CD4-positive, alpha-beta T cell treated with Interleukin-12 subunit alpha and Interleukin-12 subunit beta, for 1 hour (primary cell): ENCODE measurements around the gene HDHD5.

ENCODE experiments used
- DNase-seq: peaks from one replicate; pipeline ENCODE4 v3.0.0-alpha.2; 2020

The HDHD5 gene

DNA sequence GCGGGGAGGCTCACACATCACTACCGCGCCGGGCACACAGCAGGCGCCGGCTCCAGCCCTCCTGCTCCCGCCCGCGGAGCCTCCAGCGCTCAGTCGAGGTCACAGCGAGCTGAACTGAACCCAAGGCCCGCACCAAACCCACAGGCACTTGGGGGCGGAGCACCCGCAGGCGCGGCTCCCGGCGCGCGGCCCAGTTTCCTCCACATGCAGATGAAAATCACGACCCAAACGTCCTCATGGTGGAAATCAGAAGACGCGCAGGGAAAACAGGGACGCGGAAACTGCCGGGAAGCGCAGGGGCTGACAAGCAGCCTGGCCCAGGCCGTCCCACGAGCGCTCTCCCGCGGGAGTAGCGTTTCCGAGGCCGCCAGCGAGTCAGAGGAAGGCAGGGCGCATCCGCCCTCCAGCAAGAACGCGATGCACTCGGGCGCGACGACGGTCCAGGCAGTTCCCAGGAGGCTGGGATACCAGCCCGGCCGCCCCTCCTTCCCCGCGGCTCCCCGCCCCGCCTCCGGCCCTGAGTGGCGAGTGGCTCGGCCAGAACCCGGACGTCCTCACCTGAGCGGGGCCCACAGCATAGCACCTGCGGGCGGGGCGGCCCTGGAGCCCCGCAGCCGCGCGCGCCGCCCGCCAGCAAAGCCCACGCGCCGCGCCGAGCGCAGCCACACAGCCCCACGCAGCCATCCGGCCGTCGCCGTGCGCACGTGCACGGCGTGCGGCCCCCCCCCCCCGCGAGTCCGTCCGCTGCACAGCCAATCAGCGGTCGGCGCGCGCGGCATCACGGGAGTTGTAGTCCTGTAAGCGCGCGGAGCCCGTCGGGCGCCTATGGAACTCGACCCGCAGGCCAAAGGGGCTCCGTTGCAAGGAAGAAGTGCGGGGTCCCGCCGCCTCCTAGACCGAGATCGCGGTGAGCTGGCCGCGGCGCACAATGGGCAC, at the start of gene HDHD5:
HDHD5 (minus strand) TSS at position 710 of the 936 bp plus-strand sequence; CDS start at position 684, 26 bp downstream.
- peak; percentile 90 for DNase-seq

DNA sequence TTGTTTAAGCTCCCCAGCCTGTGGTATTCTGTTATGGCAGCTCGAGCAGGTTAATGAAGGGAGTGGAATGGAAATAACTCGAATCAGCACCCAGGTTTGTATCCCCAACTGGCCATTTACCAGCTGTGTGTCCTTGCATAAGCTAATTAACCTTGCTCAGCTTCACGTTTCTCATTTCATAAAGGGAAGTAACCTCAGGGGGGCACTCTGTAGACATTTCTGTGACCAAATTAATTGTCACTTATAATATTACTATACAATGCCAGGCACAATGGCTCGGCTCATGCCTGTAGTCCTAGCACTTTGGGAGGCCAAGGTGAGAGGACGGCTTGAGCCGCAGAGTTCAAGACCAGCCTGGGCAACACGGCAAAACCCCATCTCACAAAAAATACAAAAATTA, 46.4 kb upstream of the HDHD5 start:
- DNase-seq: no peak

DNA sequence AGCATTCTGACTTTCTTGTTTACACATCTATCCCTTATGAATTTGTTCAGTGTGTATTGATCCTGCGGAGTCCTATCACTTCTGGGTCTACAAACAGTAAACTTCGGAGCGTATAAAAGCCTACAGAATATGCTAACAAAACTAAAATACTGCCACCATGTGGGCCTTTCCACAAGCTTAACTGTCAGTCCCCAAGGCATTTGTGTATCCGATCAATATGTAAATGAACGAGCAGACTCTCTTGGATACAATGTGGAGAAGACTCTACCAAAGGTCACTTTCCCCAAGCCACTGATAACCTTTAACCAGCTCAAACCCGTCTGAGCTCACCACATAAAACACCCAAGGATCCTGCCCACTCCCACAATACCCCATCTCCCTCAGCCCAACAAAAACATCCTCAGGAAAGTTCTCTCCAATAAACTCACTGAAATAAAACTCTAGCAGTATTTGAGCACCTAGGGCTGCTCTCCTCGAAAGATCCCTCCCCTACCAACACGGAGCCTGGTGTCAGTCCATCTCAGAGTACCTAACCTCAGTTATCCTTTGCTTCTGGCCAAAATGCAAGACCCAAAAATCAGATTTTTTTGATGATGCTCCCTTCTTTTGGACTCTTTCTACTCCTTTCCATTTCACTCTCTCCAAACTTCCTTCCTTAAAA, 42.3 kb upstream of the HDHD5 start:
- DNase-seq: no peak

DNA sequence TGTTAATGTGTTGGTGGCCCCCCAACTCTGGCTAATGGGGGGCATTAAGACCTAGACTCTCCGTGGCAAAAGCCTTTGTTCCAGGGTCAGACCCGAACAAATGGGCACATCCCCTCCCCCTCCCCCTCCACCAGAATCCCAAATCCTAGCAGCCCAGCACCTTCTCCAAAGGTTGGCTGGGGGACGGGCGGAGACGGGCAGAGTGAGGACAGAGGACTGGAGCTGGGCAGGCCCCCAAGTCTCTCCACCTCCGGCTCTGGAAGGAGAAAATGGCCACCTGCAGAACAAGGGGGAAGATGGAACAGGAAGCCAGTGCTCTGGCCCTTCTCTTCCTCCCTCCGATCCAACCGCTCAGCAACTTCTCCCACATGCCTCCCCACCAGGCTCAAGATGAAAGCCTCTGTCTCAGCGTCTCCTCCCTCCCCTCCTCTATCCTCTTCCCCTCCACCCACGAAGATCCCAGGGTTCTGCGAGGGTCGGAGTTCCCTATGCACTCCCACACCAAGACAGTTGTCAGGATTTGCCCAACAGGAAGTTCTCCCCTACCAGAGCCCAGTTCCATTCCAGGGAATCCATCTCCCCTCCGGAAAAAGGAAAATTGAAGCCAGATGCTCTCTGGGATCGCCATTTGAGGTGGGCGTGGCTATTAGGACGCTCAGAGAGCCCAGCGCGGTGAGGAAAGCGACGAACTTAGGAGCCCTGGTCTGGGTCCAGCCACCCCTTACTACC, 40.1 kb upstream of the HDHD5 start:
- DNase-seq: no peak

DNA sequence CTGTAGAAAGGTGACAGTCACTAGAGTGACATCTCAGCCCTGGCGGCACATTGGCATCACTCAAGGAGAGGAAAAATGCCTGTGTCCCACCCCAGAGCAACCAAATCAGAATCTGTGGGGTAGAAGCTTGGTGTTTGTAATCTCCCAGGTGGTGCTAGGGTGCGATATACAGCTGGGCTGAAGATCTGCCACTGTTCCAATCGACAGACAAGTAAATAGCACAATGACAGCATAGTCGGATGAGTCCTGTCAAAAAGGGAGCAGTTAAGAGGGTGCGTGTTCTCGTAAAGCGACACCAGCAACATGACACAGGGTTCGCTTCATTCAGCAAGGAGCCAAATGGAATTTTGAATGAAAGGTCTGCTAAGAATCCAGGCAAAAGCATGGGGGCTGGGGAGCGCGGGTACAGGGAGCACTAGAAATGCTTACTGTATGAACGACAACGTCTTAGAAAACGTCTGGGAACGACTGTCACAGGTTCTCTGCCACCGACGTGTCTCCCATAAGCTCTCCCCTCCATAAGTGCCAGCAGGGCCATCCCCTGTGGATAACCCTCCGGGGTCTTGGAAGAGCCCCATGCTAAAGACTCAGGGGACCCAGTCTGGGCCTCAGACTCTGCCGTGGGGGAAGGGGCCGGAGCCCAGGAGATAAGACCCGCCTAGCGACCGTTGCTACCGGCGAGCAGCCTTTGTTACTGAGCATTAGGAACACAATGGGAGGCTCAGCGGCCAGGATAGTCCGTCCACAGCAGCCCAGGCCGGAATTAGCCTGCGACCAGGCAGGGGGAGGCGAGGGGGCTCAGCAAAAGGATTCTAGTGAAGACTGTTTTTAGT, 39.3 kb upstream of the HDHD5 start:
- DNase-seq: no peak

DNA sequence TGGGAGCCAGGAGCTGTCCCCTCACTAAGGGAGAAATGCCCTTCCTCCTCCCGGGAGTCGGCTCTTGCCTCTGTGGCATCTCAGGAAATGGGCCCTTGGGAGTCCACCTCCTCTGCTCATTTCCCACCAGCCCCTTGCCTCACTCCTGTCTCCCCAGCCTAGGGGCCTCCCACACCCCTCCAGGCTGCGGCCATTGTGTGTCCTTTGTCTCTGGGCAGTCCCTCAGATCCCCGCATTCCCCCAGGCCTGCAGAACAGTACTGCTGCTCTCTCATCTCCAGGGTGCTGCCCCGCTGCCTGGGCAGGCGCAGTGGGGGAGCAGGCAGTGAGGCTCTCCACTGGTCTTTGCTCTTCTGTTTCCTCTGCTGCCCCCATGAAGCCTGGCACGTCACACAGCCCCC, 35.1 kb upstream of the HDHD5 start:
- DNase-seq: no peak

DNA sequence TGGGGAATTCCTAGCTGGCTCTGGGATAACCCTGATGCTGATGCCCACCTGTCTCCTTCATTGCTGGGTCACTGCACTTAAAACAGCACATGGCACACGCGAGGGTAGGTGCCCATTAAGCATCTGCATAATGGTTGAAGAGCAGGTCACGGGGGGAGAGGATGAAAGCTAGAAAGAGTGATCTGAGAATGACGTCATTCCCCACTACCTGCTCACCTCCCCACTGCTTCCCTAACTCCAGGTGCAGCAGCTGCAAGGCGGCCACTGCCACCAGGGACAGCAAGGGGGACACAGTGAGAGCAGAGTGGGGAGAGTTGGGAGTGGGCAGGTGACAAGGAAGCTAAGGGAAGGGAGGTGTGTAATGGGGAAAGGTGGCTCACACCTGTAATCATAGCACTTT, 33.1 kb upstream of the HDHD5 start:
- DNase-seq: no peak

DNA sequence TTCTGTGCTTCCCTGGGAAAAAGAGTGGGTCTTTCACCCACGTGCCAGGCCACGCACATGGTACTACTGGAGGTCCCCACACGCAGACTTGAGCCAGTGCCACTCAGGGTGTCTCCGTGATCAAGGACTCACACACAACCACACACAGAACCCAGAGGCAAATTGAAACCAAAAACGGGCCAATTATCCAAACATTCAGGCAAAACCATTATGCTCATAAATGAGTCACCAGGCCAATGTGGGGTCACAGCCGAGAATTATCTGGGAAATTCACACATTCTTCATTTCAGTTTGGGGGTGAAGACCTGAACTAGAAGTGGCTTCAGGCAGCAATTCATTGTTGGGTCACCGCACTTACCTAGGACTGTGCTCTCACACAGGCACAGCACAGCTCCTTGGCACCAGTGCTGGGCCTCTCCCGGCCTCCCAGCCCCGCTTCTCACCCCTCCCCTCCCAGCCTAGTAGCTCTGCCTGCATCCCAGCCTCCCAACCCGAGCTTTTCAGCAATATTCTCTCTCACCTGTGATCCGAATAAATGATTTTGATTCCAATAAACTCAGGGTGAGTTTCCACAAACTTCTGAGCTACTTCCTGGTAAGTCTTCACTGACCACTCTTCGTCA, 32.2 kb upstream of the HDHD5 start:
- DNase-seq: no peak

DNA sequence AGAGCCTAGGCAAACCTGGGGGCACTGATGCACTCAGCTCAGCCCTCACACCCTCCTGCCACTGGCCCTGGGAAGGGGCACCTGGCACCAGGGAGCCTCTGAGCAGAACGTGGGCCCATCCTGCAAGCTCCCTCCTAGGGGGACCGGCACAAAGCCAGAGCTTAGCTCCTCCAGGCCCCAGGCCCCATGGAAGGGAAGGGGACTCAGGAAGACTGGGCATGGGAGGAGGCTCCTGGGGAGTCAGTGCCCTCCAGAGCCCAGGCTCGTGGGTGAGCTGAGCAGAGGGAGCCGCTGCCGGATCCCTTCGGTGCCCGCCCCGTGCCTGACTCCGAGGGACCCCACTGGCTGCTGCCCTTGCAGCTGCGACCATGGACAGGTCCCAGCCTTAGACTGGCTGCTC, 31.6 kb upstream of the HDHD5 start:
- no peak for DNase-seq

DNA sequence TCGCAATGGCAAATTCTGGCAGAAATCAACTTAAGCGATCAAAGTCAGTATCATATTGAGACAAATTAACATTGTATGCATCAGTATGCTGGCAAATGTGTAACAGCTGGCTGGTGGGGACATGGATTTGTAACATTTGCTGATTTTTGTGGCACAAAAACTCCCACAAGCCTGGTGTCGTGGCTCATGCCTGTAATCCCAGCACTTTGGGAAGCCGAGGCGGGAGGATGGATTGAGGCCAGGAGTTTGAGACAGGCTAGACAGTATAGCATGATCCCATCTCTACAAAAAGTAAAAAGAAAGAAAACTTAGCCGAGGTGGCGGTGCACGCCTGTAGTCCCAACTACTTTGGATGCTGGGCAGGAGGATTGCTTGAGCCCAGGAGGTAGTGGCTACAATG, 17.6 kb upstream of the HDHD5 start:
- DNase-seq: no peak

DNA sequence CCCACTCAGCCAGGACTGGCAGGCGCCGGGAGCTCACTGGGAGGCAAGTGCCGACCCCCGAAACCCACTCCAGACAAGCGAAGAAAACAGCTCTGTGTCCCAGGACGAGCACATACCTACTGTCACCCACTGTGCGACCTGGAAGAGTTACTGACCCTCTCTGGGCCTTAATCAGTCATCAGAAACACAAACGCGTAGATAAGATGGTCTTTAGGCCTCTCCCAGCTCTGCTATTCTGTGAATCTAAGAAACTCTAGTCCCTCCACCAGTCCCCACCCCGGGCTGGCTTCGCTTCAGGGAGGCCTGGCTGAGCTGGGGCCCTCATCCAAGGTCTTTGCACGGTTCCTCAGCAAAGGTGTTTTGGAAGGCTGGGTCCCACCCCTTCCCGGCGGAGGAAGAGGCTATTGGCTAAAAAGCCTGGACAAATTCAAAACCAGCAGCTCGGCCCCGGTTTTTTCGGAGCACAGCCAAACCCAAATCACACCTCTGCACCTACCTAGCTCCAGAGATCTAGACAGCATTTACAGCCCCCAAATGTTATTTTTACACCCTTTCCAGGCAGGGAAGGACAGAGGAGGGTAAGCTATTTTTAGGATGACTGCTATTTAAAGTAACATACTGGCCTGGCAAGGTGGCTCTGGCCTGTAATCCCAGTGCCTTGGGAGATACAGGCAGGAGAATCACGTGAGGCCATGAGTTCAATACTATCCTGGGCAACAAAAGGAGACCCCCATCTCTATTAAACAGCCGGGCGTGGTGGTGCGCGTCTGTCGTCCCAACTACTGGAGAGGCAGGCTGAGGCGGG, 13.2 kb upstream of the HDHD5 start:
- DNase-seq: no peak

DNA sequence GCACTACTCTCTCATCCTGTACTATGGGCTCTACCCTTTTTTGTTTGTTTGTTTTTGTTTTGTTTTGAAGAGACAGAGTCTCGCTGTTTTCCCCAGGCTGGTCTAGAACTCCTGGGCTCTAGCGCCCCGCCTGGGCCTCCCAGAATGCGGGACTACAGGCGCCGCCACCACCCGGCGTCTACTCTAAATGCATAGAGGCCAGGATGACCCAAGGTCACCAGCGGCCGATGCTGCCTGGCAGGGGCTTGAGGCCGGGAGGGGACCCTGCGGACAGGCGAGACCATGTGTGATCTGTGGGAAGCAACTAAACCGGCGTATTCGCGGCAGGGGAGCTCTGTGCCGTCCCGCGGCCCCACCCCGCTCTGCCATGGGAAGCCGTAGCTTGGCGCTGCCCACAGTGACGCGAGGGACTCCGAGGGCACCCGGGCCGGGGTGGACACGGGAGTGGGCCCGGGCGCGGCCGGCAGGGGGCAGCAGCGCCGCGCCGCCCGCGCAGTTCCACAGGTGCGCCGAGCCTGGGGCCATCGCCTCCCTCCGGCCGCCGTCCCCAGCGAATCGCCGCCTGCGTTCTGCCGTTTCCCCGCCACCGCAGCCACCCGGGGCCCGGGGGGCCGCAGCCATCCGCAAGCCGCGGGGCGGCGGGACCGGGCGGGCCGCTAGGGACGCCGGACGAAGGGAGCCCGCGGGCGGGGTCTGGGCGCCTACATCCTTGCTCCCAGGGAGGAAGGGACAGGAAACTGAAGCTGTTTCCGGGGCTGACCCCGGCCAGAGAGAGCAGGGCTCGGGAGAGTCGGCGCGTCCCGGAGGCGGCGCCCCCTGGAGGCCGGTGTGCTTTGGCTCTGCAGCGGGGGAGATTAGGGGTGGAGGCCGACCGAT, 12.3 kb upstream of the HDHD5 start:
- peak; percentile 82 for DNase-seq

DNA sequence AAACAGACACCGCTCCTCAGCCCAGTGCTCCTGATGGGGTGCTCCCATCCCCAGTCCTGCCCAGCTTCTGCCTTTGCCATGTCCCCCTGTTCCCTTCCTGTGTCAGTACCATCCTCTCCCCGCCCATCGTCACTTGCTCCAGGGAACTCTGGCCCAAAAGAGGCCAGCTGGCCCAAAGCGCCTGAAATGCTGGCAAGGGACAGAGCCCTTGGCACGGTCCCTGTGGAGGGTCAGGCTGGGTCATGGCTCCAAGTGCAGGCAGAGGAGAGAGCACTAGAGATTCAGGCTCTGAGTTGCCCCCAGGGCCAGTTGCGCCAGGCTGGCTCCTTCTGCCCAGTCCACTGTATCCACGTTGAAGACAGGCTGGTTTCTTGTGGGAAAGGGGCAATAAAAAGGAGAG, 8.4 kb upstream of the HDHD5 start:
- DNase-seq: no peak

DNA sequence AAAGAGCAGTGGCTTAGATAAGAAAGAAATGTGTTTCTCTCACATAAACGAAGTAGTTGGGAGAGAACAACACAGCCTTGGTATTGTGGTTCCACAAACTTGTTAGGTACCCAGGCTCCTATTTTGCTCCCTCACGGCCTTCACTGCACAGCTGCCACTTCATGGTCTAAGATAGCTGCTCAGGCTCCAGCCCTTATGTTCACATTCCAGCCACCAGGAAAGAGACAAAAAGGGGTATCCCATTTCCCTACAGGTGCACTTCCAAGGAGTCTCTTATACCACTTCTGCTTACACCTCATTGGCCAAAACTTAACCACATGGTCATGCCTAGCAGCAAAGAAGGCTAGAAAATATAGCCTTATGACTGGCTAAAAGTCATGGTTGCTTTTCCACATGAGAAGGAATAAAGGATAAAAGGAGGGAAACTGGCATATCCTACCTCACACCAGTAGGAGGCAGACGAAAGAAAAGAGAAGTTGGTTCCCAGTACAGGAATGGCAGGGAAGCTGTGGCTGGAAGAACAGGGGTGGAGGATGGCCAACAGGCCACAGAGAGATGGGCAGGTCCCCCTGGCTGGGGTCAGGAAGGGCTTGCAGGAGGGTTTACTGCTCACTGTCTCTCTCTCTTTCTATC, 5.4 kb upstream of the HDHD5 start:
- DNase-seq: no peak

DNA sequence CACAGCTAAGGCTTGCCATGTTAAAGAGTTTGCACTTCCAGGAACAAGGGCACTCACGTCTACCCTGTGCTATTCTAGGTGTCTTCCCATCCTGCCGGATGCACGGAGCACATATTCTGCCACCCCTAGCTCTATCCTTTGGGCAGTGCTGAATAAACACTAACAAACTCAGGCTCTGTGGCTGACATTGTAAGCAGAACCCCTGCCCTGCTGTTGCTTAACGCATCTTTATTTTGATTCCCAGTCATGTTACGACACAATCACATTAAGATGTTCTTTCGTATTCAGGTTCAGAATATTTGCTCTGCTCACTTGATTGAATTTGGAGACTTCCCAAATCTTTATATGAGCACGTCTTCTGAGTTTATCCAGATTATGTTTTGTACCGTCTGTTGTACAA, 3.7 kb upstream of the HDHD5 start:
- no peak for DNase-seq

DNA sequence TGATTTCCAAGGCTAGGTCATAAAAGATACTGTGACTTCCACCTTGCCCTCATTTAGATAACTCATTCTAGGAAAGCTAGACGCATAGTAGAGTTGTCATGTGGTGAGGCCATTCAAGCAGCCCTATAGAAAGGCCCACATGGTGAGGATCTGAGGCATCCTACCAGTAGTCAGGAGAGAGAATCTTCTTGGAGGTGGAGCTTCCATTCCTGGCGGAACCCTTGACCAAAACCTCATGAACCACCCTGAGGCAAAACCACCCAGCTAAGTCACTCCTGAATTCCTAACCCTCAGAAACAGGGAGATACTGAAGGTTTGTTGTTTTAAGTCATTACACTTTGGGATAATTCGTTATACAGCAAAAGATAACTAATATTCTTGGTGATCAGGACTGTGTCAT, 2.9 kb upstream of the HDHD5 start:
- no peak for DNase-seq

DNA sequence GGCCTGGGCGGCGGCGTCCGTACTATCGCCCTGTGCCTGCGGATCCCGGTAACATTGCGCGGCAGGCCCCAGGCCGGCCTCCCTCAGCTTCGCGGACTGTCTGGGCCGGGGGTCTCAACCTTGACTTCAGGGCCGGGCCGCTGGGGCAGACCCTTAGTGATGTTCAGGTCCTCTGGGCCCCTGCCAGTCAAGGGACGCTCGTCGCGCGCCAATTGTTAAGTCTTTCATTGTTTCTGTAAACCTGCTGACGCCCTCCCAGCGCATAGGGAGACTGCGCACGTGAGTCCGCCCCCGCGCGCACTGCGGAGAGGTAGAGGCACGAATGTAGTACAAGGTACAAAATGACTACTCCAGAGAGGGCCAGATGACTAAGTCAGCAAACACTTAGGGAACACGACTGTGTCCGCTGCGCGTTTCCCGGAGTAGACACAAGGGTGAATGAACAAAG, 451 bp upstream of the HDHD5 start:
- peak; percentile 23 for DNase-seq

DNA sequence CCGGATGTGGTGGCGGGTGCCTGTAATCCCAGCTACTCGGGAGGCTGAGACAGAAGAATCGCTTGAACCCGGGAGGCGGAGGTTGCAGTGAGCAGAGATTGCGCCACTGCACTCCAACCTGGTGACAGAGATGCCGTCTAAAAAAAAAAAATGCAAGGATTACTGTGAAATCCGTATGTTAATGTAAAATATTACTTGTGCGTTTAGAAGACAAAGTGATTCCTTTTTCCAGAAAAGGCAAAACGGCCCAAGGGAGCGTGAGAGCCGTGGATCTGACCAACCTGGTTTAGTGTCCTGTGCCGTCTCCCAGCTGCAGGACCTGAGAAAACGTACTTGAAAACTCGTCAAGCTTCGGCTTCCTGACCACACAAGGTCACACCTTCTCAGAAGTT, 905 bp downstream of the HDHD5 start:
- no peak for DNase-seq

DNA sequence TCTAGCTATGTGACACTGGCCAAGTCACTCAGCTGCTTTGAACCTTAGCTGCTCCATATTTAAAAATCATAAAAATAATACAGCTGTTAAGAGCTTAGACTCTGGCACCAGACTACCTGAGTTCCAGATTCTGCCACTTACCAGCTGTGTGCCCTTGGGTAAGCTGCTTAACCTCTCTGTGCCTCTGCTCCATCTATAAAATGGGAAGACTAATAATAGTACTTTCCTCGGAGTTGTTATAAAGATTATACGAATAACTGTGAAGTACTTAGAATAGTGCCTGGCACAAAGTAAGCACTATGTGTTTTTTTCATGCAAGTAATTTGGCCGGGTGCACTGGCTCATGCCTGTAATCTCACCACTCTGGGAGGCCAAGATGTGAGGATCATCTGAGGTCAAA, 1.4 kb downstream of the HDHD5 start:
- DNase-seq: no peak

DNA sequence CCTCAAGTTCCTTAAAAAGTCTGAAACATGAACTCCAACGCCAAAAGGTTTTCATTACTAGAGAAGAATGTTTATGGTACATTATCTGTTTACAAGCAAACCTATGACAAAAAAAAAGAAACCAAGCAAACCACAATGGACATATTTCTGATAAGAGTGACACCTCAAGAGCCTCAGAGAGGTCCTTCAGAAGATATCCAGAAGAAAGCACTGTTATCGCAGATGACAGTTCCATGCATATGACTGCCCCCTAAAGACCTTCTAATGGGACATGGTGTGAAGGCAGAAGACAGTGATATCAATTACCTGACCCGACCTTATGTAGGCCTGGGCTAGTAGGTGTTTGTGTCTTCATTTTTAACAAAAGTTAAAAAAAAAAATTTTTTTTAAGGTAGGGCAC, 3.1 kb downstream of the HDHD5 start:
- DNase-seq: no peak
